K562 (cell line): Measurements from ENCODE around the gene ERVFRD-1. TPM values are rescaled to one million over a fixed set of nuclear protein-coding genes. Genes with fewer than 3 reads are reported as not detected.
A peak's percentile ranks its signal among the peaks of the same experiment; 100 is the strongest.

Source experiments
- CBX1 ChIP-seq: sonication (generic); IDR thresholded peaks from 2 replicates; pipeline ENCODE4 v1.6.1; 2016; ENCODE audit warnings: antibody characterized with exemption, low read depth, mild to moderate bottlenecking
- CC2D1A ChIP-seq: fragments of 450-650 bp; IDR thresholded peaks from 2 replicates; pipeline ENCODE4 v1.6.1; 2017; ENCODE audit warnings: mild to moderate bottlenecking
- CREB5 ChIP-seq: fragments of 250-450 bp; sonication (Bioruptor Pico); IDR thresholded peaks from 2 replicates; pipeline ENCODE4 v1.5.0; 2020; ENCODE audit warnings: mild to moderate bottlenecking
- CREM ChIP-seq: IDR thresholded peaks from 2 replicates; pipeline ENCODE4 v1.6.1; 2014; ENCODE audit warnings: antibody characterized with exemption, low read depth
- FOXK2 ChIP-seq, 2 experiments: fragments of 450-650 bp; IDR thresholded peaks in 1 of 2; conservative IDR thresholded peaks in 1 of 2; 2 replicates each; pipeline ENCODE4 v1.6.1; 2016; ENCODE audit warnings: low read depth in 2 of 2, mild to moderate bottlenecking in 1 of 2
- HNRNPUL1 ChIP-seq: fragments of 200-400 bp; formaldehyde crosslinking; IDR thresholded peaks from 2 replicates; pipeline ENCODE4 v1.6.1; 2017; ENCODE audit warnings: low read length
- JUND ChIP-seq, 2 experiments: IDR thresholded peaks; 2 replicates in 1 of 2; 3 replicates in 1 of 2; pipeline ENCODE4 v1.6.1; 2011; ENCODE audit warnings: borderline replicate concordance in 2 of 2, low read depth in 2 of 2, low read length in 2 of 2, improper control_type of control experiment in 1 of 2, missing biosample characterization in 1 of 2, missing genetic modification characterization in 1 of 2, missing genetic modification reagents in 1 of 2
- MCM3 ChIP-seq: fragments of 450-650 bp; IDR thresholded peaks from 2 replicates; pipeline ENCODE4 v1.6.1; 2016
- SAFB ChIP-seq: fragments of 200-400 bp; formaldehyde crosslinking; IDR thresholded peaks from 2 replicates; pipeline ENCODE4 v1.6.1; 2017; ENCODE audit warnings: low read depth, low read length, borderline replicate concordance
- SMAD3 ChIP-seq: fragments of 450-650 bp; formaldehyde crosslinking; conservative IDR thresholded peaks from 2 replicates; pipeline ENCODE4 v1.4.0; 2020; ENCODE audit warnings: mild to moderate bottlenecking
- STAG1 ChIP-seq: sonication (generic); formaldehyde crosslinking; IDR thresholded peaks from 2 replicates; pipeline ENCODE4 v1.5.0; 2020; ENCODE audit warnings: missing genetic modification reagents, borderline replicate concordance
- ZBTB34 ChIP-seq: fragments of 250-450 bp; sonication (Bioruptor Pico); IDR thresholded peaks from 2 replicates; pipeline ENCODE4 v1.8.0; 2021; ENCODE audit warnings: mild to moderate bottlenecking, moderate library complexity
- ZNF740 ChIP-seq, 3 experiments: fragments of 200-800 bp in 1 of 3; sonication (Bioruptor generic) in 1 of 3; sonication (generic) in 1 of 3; formaldehyde crosslinking in 1 of 3; IDR thresholded peaks; 2 replicates each; pipeline versions ENCODE4 v1.6.1 to v1.8.0; 2016 to 2022; ENCODE audit warnings: mild to moderate bottlenecking in 2 of 3, missing compliant biosample characterization in 2 of 3, missing genetic modification characterization in 2 of 3, missing genetic modification reagents in 1 of 3
- ZSCAN29 ChIP-seq: fragments of 450-650 bp; IDR thresholded peaks from 2 replicates; pipeline ENCODE4 v1.6.1; 2017
- polyA plus RNA-seq, 8 experiments: library from polyadenylated mRNA; depleted of rRNA in 4 of 8; stranded (reverse) in 5 of 8; unstranded in 3 of 8; fragments of >200 nt; fragmentation: Nextera tagmentation in 2 of 8; fragmentation: Illumina TruSeq in 1 of 8; extraction: Ambion mirVana in 2 of 8; extraction: Trizol in 1 of 8; gene quantifications; 2 replicates each; pipeline versions ENCODE4 v1.2.1 to v1.2.3, GENCODE V29; 2011 to 2014; ENCODE audit warnings: inconsistent platforms in 1 of 8, missing spikeins in 1 of 8
- total RNA-seq, 7 experiments: library from RNA; depleted of rRNA in 6 of 7; stranded (reverse); fragments of >200 nt in 6 of 7; fragmentation: Illumina TruSeq in 2 of 7; extraction: Trizol in 2 of 7; gene quantifications; 2 replicates each; pipeline versions ENCODE4 v1.2.1 to v1.2.3, GENCODE V29; 2011 to 2021; ENCODE audit warnings: low replicate concordance in 1 of 7
- TF ChIP-seq, protein P1 (sequence below): fragments of 250-450 bp; sonication (Bioruptor Pico); IDR thresholded peaks from 2 replicates; pipeline ENCODE4 v1.4.0; 2020; ENCODE audit warnings: mild to moderate bottlenecking, moderate library complexity
- TF ChIP-seq, protein P2 (sequence below): fragments of 250-450 bp; sonication (Bioruptor Pico); IDR thresholded peaks from 2 replicates; pipeline ENCODE4 v1.6.1; 2021; ENCODE audit warnings: mild to moderate bottlenecking
- TF ChIP-seq, protein P3 (sequence below), 3 experiments: IDR thresholded peaks in 2 of 3; conservative IDR thresholded peaks in 1 of 3; 2 replicates each; pipeline ENCODE4 v1.5.1; 2011 to 2012; ENCODE audit warnings: low read length in 3 of 3, mild to moderate bottlenecking in 3 of 3, control low read depth in 2 of 3, improper control_type of control experiment in 1 of 3, inconsistent platforms in 1 of 3, low read depth in 1 of 3, mixed read lengths in 1 of 3, moderate library complexity in 1 of 3; ENCODE audit not compliant: insufficient read depth in 2 of 3

ERVFRD-1 gene
- total and polyA plus RNA-seq, 9 of the 15 experiments (the other 6 are each of a cell fraction or from before 2014, with no cell fraction given): 0.05 to 0.14 (median 0.09) TPM; not detected in 2

DNA sequence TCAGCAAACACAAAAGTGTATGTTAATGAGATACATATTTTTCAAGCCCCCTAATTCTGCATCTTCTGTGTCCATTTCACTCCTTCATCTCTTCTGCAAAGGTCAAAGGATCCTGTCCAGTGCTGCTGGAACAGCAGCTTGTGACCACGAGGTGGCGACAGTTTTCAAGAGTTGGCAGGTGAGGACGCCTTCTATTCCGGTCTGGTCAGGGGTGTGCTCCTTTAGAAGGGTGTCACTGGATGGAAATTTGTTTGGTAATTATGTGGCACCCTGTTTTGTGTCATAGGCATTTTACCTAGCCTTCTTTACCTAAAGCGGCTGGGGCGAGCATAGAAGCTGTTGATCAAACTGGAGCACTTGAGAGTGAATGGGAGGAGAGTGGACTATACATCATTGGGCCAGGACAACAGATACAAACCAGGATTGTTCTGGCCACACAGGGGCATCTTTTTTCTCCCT, 32.9 kb upstream of the ERVFRD-1 start (continued):
- TF ChIP-seq, protein P1, sequence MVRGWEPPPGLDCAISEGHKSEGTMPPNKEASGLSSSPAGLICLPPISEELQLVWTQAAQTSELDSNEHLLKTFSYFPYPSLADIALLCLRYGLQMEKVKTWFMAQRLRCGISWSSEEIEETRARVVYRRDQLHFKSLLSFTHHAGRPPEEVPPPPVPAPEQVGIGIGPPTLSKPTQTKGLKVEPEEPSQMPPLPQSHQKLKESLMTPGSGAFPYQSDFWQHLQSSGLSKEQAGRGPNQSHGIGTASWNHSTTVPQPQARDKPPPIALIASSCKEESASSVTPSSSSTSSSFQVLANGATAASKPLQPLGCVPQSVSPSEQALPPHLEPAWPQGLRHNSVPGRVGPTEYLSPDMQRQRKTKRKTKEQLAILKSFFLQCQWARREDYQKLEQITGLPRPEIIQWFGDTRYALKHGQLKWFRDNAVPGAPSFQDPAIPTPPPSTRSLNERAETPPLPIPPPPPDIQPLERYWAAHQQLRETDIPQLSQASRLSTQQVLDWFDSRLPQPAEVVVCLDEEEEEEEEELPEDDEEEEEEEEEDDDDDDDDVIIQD (CRISPR knock-in tag): no peak
- no peak for TF ChIP-seq ZSCAN29
- TF ChIP-seq, protein P2, sequence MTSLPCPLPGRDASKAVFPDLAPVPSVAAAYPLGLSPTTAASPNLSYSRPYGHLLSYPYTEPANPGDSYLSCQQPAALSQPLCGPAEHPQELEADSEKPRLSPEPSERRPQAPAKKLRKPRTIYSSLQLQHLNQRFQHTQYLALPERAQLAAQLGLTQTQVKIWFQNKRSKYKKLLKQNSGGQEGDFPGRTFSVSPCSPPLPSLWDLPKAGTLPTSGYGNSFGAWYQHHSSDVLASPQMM (CRISPR knock-in tag): no peak
- no peak for TF ChIP-seq HNRNPUL1
- TF ChIP-seq, protein P3, sequence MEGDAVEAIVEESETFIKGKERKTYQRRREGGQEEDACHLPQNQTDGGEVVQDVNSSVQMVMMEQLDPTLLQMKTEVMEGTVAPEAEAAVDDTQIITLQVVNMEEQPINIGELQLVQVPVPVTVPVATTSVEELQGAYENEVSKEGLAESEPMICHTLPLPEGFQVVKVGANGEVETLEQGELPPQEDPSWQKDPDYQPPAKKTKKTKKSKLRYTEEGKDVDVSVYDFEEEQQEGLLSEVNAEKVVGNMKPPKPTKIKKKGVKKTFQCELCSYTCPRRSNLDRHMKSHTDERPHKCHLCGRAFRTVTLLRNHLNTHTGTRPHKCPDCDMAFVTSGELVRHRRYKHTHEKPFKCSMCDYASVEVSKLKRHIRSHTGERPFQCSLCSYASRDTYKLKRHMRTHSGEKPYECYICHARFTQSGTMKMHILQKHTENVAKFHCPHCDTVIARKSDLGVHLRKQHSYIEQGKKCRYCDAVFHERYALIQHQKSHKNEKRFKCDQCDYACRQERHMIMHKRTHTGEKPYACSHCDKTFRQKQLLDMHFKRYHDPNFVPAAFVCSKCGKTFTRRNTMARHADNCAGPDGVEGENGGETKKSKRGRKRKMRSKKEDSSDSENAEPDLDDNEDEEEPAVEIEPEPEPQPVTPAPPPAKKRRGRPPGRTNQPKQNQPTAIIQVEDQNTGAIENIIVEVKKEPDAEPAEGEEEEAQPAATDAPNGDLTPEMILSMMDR (IDR thresholded peaks at IDR 0.05 in 2 of 3, conservative IDR thresholded peaks at IDR 0.05 in 1 of 3; ENCODE audit: insufficient read depth in 2 of 3, low read depth in 1 of 3, low read length in 3 of 3): peak; percentile 89 to 97 (median 96)
- no peak for TF ChIP-seq CREB5 (CRISPR knock-in tag)
- peak; percentile 59; the same call in 1 of the 2 replicates for TF ChIP-seq JUND (IDR thresholded peaks at IDR 0.05; ENCODE audit: borderline replicate concordance, low read depth, low read length)
- TF ChIP-seq JUND (tag; IDR thresholded peaks at IDR 0.05; ENCODE audit: borderline replicate concordance, low read depth, low read length): no peak; the same call in 2 of the 3 replicates
- peak; percentile 73; the same call in 1 of the 2 replicates for TF ChIP-seq CC2D1A
- 0 out of 2 replicates have a peak, but pooled peaks have one; percentile 32 for TF ChIP-seq CREM
- no peak for TF ChIP-seq SAFB
- no peak for TF ChIP-seq FOXK2 (conservative IDR thresholded peaks at IDR 0.05 in 1 of 2, IDR thresholded peaks at IDR 0.05 in 1 of 2; ENCODE audit: low read depth in 2 of 2)
- TF ChIP-seq STAG1 (CRISPR knock-in tag): peak; percentile 44; the same call in 1 of the 2 replicates
- no peak for TF ChIP-seq CBX1
- TF ChIP-seq ZBTB34 (CRISPR knock-in tag): no peak
- TF ChIP-seq MCM3: no peak
- TF ChIP-seq SMAD3 (CRISPR knock-in tag): no peak
- TF ChIP-seq ZNF740 (CRISPR knock-in tag; IDR thresholded peaks at IDR 0.05): no peak
- TF ChIP-seq ZNF740 (tag; IDR thresholded peaks at IDR 0.05): no peak
